NCI-H2227 treated with DMSO at 0.1 percent for 48 hours (cell line): Measurements from ENCODE around the gene COQ4.
A peak's percentile ranks its signal among the peaks of the same experiment; 100 is the strongest.
"Not testable (repeated sequence)": the region's sequence is repeated elsewhere in the genome, so short reads cannot be mapped to it uniquely, and the experiment has no call there.

ENCODE experiments used
- DNase-seq: peaks from one replicate; lab custom pipeline; 2025; lab: John Stamatoyannopoulos, UW

COQ4 gene

DNA sequence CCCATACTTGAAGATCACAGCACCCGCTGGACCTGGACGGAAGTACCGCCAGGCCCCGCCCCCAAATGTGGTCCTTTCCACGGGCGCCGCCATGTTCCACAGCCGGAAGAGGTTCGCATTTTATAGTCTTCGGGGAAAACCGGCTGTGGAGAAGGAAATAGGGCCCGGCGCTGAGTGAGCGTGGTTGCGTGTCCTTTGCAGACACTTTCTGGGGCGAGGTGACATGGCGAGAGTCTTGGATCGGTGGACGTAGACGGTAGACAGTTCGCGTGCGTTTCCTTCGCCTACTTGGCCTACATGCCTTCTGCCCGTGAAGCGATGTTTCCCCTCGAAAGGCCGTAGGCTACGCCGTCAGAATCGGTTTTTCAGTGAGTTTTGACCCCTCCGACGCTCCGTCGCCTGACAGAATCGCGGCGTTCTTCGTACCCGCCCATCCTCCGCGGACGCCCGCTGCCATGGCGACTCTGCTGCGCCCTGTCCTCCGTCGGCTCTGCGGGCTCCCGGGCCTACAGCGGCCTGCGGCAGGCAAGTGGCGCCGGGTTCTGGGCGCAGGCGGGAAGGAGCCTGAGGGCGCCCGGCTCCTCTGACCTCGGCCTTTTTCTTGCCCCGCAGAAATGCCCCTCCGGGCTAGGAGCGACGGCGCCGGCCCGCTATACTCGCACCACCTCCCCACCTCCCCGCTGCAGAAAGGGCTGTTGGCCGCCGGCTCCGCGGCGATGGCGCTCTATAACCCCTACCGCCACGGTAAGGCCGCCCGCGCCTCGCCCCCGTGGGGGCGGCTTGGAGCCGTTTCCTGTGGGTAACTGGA is at the start of gene COQ4, which contains the start of gene TRUB2:
Gene COQ4, plus strand, starts transcription at position 436 of the 808 bp plus-strand sequence. Its CDS starts 20 bp downstream, at position 456.
Gene TRUB2, minus strand, starts transcription at position 44 of the 808 bp plus-strand sequence. Its CDS starts 39 bp downstream, at position 5.
- DNase-seq: peak; percentile 95

DNA sequence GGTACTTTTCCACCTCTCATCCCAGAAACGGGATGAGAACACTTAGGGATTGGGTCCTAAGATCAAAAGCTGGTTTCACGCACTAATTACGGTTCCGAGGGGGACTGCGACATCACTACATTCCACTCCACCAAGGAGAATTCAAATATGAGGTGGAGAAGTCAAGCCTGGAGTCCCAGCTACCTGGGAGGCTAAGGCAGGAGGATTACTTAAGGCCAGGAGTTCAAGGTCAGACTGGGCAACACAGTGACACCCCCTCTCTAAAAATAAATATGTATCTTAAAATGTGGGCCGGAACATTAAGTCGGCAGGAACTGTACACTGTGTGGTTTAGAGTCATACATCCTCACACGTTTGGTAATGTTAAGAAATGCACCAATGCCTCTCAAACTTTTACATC is 48.4 kb upstream of the COQ4 start:
- no peak for DNase-seq

- DNase-seq: no peak
Observed at GRCh38 chr9:128275198-128276007, 47.2 kb upstream of the COQ4 start, which contains the start of gene GOLGA2. Gene GOLGA2 (minus strand): TSS chr9:128276007. CDS start chr9:128275976, 31 bp downstream.

- peak; percentile 99 for DNase-seq
Observed at GRCh38 chr9:128276008-128276573, 46.5 kb upstream of the COQ4 start, which contains the start of gene SWI5. Gene SWI5 (plus strand): TSS chr9:128276276.

- DNase-seq: peak; percentile 35
Observed at GRCh38 chr9:128276574-128277270, 45.9 kb upstream of the COQ4 start.

- DNase-seq: not testable (repeated sequence)
Observed at GRCh38 chr9:128279088-128280073, 43.3 kb upstream of the COQ4 start.

DNA sequence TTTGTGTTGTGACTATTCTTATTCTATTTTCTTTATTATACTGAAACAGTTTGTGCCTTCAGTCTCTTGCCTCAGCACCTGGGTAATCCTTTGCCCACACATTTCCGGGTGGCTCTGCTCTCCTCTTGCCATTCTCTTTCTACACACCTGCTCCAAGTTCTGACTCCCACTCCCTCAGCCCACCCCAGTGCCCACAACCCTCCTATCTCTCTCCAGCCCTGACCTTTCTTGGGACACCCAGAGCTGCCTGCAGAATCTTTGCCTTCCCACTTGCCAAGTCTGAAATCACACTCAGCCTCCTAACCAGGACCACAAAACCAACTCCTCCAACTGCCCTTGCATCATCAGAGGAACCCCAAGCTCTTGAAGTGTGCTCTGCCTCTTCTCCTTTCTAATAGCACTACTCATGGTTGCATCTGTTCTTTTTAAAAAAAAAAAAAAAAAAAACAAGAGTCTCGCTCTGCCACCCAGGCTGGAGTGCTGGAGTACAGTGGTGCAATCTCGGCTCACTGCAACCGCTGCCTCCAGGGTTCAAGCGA is 42.5 kb upstream of the COQ4 start:
- no peak for DNase-seq

DNA sequence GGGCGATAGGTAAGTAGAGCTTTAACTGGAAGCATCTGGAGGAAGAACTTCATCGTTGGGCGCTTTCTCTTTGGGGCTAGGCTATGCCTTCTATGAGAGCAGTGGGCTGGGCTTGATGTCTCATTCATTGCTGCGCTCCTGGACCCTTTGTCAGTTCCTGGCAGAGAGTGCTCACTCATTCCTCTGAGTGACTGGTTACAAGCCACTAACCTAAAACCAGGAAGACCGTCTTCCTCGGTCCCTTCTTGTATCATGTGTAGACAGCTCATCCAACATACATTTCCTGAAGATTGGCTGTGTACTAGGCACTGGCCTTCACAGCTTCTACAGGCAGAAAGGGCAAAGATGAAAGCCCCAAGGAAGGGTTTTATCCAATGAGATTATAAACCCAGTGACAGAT is 40.1 kb upstream of the COQ4 start:
- DNase-seq: no peak

- no peak for DNase-seq
Observed at GRCh38 chr9:128285033-128285784, 37.4 kb upstream of the COQ4 start.

- DNase-seq: no peak
Observed at GRCh38 chr9:128286440-128286839, 36.2 kb upstream of the COQ4 start.

DNA sequence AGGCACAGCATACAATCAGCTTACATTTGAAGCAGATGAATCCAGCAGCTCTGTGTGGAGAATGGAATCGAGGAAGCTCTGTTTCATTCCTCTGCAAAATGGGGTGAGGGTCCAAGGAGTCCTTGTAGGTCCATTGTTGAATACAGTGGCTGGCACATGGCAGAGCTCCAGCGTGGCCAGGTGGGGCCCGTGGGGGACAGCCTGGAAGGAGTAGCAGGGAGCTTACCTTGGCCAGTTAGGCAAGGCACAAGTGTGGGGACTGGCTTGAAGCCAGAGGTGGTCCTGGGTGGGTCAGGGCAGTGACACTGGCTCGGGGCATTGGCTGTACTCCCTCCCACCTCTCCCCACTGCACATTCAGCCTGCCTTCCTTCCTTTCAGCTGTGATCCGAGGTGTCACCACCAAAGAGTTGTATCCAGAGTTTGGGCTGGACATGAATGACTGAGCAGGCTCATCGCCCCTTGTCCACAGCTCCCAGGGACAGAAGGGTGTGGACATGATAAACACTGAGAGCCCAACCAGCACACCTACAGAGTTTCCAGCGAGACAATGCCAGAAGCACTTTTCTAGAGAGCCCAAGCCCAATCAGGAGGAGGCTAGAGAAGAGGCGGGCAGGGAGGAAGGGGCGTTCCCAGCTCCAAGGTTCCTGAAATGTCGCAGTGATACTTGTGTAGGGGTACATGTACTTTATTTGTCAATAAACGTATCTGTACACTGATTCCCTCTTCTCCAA is 34.2 kb upstream of the COQ4 start:
- DNase-seq: no peak

DNA sequence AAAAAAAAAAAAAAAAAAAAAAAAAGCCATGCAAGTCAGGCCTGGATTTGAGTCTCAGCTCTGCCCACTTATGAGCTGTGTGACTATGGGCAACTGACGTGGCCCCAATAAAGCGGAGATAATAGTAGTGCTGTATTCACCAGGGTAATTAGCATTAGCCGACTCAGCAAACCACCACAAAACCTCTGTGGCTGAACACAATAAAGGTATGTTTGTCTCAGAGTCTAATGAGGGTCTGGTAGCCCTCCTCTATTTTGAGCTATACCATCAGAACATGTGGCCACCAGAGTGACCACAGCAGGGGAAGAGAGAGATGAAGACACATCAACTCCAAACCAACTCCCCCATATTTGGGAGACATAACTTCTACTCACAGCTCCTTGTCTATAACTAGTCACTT is 30.6 kb upstream of the COQ4 start:
- no peak for DNase-seq

DNA sequence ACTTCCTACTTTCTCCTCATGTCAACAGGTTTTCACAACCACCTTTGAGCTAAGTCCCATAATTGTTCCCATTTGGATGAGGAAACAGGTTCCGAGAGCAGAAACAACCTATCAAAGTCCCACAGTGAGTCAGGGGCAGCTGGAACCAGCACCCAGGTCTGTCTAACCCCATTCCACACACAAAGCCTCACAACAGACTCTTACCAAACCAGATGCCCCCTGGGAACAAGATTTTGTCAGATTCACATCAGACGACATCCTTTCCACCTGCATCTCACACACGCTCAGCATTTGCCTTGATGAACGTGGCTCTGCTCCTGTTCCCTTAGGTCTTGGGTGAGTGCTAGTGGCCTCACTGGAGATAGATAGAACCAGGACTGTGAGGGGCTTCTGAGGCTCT is 29.5 kb upstream of the COQ4 start:
- DNase-seq: no peak

- no peak for DNase-seq
Observed at GRCh38 chr9:128294142-128294541, 28.5 kb upstream of the COQ4 start.

- DNase-seq: no peak
Observed at GRCh38 chr9:128296340-128297220, 26.1 kb upstream of the COQ4 start.

- no peak for DNase-seq
Observed at GRCh38 chr9:128297221-128297773, 25.3 kb upstream of the COQ4 start.
